Esophagus mucosa (tissue), 1 donor: ENCODE measurements around the gene RHOXF2B. TPM values are rescaled to one million over a fixed set of nuclear protein-coding genes. Genes with fewer than 3 reads are reported as not detected.
"Not testable (repeated sequence)": the region's sequence is repeated elsewhere in the genome, so short reads cannot be mapped to it uniquely, and the experiment has no call there.

ENCODE experiments used
- ATAC-seq: fragments of 200-7000 bp; cut with Tn5 transposase; one replicate; pipeline ENCODE4 v1.9.1; 2020
- total RNA-seq: library from RNA; stranded (reverse); gene quantifications from one replicate; pipeline ENCODE4 v1.2.4, GENCODE V29; 2023
- donor health status: DM: yes; HTN: yes; CAD: no.

Gene RHOXF2B
- not detected for total RNA-seq

- not testable (repeated sequence) for ATAC-seq
Observed at GRCh38 chrX:120077590-120077989, at the start of gene RHOXF2B. TSS of gene RHOXF2B (minus strand) at chrX:120077690. CDS start at chrX:120077552, 138 bp downstream.

DNA sequence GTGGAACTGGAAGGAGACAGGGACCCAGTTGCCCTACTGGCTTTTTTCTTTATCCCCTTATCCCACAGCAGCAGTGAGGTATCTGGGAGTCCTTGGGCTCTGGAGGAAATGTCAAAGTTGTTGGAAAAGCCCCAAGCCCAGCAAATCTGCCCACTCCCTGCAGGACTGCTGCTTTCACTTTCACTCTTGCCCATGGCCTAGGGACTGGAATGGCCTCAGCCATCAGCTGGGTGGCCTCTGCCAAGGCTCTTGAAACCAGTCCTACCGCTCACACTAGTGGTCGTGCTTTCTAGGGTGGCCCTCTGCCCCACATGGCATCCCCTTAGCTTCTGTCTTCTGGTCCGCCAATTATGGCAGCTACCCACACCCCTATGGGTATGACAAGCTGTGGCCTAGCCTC is 48.0 kb upstream of the RHOXF2B start:
- ATAC-seq = no peak

- ATAC-seq = no peak
Observed at GRCh38 chrX:120120223-120120622, 42.7 kb upstream of the RHOXF2B start.

- ATAC-seq = no peak
Observed at GRCh38 chrX:120115438-120115963, 38.0 kb upstream of the RHOXF2B start, which contains the start of gene RHOXF1. TSS of gene RHOXF1 (minus strand) at chrX:120115913. CDS start at chrX:120115862, 51 bp downstream.

- ATAC-seq = no peak
Observed at GRCh38 chrX:120111611-120112010, 34.1 kb upstream of the RHOXF2B start.

DNA sequence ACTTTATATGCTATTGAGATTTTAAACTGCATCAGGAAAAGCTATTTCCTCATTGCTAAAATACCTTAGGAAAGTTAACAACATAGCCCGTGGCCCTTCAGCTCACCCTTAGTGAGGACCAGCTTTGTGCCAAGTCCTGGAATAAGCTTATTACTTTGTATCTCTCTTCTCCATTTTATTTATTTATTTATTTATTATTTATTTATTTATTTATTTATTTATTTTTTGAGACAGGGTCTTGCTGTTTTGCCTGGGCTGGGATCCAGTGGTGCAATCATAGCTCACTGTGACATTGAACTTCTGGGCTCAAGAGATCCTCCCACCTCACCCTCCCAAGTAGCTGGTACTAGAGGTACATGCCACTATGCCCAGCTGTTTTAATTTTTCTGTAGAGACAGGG is 31.9 kb upstream of the RHOXF2B start:
- ATAC-seq = no peak

DNA sequence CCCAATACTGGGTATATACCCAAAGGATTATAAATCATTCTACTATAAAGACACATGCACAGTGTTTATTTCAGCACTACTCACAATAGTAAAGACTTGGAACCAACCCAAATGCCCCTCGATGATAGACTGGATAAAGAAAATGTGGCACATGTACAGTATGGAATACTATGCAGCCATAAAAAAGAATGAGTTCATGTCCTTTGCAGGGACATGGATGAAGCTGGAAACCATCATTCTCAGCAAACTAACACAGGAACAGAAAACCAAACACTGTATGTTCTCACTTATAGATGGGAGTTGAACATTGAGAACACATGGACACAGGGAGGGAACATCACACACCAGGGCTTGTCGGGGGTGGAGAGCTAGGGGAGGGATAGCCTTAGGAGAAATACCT is 27.2 kb upstream of the RHOXF2B start:
- ATAC-seq = not testable (repeated sequence)

DNA sequence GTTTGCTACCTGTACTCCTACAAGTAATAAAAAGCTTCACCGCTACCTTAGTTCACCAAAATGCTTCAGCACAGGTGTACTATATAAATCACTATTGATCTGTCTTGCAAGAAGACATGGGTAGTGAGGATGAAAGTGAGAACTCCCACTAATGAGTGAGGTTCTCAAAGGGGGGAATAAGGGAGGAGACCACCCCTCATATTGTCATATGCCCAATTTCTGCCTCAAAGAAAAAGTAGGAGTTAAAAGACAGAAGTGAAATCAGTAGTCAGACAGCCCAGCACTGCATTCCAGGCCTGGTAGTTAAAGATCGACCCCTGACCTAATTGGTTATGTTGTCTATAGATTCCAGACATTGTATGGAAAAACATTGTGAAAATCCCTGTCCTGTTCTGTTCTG is 23.6 kb upstream of the RHOXF2B start:
- not testable (repeated sequence) for ATAC-seq

DNA sequence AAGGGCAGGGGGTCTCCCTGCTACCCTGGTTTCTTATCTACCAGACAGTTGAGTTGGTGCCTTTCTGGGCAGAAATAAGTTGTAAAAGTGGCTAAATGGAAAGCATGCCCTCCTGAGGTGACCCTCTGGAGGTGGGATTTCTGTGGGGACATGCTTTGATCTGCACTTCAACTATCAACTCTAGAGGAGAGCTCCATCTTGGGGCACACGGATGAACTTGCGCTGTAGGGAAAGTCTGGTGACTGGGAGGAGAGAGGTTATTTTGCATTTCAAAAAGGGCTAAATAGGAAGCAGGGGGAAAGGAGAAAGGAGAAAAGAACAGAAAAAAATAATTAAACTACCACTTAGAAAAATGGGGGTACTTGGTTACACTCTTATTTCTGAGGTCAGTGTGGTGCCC is 12.7 kb upstream of the RHOXF2B start:
- no peak for ATAC-seq

DNA sequence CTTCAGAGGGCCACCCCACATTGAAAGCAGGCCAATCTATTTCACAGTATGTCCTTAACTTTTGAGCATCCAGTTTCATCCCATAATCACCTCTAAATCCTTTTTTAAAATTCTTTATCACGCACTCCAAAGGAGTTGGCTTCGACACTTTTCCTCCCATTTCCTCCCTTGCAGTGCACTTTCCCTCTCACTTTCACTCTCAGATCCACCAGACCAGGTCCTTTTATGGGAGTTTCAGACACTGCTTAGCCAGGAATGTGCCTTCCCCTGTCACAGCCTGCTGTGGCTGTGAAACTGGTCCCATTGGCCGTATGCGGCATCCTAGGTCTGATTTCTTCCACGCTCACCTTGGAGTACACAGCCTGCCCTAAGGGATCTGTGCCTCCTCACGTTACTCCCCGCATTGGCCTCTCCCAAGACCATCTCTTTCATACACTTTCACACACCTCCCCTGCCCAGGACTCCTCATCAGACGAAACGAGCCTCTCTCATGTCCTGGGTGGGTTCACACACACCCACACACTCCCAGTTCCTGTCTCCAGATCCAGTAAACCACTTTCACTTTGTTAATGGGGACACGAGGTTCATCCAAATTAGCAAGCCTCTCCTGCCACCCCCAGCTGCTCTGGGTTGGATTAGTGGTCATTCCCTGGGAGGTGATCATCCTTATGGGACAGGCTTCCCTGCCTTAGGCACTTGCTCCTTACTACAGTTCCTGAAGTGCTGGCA is 10.0 kb upstream of the RHOXF2B start:
- ATAC-seq = no peak

DNA sequence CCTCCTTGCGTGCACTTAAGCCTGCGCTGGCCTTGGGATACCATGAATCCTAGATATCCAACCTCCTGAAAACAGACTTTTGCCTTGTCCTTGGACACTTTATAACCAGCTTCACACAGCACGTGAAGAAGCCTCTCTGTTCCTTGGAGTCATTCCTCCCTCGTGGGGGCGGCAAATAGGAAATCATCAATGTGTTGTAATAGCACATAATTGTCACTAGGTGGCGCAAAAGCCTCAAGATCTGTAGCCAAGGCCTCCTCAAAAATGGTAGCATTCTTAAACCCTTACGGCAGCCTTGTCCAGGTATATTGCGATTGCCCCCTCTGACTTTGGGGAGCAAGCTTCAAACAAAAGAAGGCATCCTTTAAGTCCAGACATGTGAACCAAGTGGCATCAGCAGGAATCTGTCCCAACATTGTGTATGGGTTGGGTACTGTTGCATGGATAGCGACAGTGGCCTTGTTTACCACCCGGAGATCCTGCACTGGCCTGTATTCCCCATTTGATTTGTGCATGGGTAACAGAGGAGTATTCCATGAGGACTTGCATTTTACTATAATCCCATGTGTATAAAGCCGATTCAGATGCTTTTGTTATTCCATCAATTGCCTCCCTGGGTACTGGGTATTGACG is 8.2 kb upstream of the RHOXF2B start:
- ATAC-seq = not testable (repeated sequence)

- not testable (repeated sequence) for ATAC-seq
Observed at GRCh38 chrX:120066169-120066568, 11.3 kb downstream of the RHOXF2B start.

DNA sequence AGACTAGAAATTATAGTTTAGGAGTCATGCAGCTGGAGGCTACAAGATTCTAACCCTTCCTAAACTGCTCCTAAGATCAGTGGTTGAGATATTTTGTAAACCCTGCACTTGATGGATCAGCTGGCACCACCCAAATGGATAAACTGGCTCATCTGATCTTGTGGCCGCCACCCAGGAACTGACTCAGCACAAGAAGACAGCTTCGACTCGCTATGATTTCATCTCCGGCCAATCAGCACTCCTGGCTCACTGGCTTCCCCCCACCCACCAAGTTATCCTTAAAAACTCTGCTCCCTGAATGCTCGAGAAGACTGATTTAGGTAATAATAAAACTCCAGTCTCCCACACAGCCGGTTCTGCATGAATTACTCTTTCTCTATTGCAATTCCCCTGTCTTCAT is 34.8 kb downstream of the RHOXF2B start:
- ATAC-seq = not testable (repeated sequence)

GRCh38 chrX:120042247-120042646 is 35.2 kb downstream of the RHOXF2B start:
- ATAC-seq = not testable (repeated sequence)

DNA sequence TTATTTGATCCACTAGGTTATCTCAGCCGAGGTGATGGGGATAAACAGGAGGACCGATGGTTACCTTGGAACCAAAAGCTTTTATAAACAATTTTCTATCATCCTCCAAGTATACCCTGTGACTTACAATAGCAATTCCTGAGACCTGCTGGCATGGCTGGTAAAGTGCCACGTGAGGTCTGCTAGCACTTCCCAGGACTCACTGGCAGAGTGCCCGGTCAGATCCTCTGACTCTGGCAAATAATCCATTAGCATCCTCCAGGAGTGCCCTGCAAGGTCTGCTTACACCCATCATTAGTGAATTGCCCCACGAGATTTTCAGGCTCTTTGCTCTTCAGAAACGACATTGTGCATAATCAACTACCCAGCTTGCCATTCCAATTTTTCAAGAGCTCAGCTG is 37.3 kb downstream of the RHOXF2B start:
- not testable (repeated sequence) for ATAC-seq

DNA sequence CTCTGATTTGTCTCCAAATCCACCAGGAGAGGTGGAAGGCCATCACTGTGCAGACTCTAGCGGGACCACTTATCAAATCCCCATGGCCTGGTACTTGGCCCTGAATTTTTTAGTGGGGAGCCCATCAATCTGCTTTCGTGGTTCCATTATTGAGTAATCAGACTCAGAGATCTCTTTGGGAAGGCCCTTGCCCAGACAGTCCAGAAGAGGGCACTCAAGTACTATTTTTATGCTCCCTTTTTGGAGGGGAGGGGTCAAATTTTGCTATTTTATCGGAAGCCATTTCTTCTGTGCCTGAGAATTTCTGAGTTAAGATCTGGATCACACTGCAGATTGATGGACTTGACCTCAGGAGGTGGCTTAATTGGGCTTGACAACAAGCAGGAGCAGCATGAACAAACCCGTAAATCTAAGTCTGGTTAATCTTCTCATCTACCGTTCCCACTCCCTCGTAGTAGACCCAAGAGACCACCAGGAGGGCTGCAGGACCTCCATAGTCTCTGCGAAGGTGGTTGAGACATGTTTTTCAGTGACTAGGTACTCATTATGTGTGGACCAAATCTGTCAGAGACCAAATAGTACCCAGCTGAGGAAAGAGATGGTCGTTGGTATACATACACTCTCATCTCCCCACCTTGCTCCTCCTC is 38.3 kb downstream of the RHOXF2B start:
- not testable (repeated sequence) for ATAC-seq

DNA sequence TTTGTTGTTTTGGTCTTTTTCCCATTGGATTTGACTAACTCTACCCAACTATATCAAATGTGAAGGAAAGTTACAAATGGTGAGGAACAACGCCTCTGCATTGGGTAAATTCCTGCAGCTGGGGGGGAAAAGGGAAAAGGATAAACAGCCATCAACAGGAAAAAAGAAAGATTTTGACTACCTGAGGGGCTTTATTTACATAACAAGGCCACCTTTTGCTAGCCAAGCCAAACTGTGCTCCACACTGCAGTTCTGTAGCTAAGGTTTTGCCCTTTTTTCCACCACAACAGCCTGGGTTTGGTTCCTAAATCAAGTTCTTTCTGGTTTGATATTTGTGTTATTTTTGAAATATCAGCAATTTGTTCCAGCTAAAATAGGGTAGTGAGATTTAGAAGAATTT is 40.8 kb downstream of the RHOXF2B start:
- no peak for ATAC-seq

DNA sequence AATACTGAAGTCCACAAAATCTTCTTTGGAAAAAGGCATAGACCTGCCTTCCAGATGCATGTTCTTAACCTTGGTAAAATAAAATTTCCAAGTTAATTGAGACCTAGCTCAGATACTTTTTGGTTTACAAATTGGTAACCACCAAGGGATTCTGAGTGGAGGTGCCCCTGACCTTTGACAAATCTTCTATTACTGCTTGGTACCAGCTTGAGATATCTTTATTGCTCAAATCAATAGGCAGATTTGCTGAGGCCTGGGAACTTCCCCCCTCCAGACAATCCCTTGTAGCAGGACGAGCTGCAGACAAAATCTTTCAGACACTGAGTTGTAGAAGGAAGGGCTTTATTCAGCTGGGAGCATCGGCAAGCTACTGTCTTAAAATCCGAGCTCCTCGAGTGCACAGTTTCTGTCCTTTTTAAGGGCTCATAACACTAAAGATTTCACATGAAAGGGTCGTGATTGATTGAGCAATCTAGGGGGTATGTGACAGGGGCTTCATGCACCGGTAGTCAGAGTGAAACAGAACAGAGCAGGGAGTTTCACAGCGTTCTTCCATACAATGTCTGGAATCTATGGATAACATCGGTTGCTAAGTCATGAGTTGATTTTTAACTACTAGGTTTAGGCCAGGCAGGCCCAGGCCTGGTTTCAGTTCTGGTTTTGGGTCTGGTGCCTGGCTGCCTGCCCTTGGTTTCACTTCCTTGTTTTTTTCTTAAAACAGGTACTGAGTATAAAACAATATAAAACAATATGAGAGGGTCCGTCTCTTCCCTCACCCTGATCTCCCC is 41.8 kb downstream of the RHOXF2B start:
- not testable (repeated sequence) for ATAC-seq

DNA sequence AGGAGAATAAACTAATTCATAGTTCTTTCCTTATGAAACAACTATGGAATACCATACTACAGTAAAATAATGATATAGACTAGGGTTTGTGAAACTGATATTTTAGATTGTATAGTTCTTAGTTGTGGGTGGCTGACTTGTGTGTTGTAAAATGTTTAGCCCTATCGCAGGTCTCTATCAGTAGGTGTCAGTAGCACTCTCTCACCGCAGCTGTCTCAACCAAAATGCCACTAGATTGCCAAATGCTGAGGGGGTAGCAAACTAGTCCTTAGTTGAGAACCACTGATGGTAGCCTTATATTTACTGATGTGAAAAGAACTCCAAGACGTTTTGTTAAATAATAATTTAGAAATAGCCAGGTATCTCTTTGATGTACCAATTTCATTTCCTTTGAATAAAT is 48.1 kb downstream of the RHOXF2B start:
- ATAC-seq = no peak

DNA sequence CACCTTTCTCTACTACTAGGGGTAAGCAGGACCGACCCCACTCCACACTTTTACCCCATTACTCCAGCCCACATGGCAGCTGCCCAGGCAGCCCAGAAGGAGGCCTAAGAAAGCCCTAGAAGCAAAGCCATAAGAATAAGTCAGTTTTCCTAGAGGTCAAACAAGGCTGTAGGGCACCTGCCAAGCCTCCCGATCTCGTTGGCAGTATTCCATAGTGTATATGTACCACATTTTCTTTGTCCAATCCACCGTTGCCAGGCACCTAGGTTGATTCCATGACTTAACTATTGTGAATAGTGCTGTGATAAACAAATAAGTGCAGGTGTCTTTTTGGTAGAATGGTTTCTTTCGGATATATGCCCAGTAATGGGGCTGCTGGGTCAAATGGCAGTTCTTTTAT is 54.2 kb downstream of the RHOXF2B start:
- no peak for ATAC-seq

DNA sequence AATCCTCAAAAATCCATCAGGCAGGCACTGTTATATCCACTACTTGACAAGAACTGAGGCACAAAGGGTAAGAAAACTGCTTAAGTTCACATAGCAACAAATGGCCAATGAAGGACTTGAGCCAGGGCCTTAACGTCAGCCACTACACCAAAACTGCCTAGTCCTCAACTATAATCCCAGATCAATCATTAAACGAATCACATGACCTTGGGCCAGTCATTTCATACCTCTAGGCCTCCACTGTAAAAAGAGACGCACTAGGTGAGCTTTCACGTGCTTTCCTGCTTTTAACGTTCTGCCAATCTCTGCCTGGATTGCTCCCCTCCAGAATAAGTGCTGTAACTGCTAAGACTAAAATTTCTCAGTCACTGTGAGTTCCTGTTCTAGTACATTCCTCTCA is 54.7 kb downstream of the RHOXF2B start:
- no peak for ATAC-seq
